AG10803 (cell line): Measurements from ENCODE around the gene RBM20.
A peak's percentile ranks its signal among the peaks of the same experiment; 100 is the strongest.

ENCODE experiments used
- DNase-seq: peaks from one replicate; pipeline ENCODE4 v3.0.0; 2010; ENCODE audit warnings: low read depth
- H3K4me3 ChIP-seq: 2 replicates; pipeline ENCODE4 v1.5.1; 2011; ENCODE audit warnings: mild to moderate bottlenecking, low read length, control low read depth
- TF ChIP-seq, protein P1 (sequence below): conservative IDR thresholded peaks from 2 replicates; pipeline ENCODE4 v1.5.1; 2011; ENCODE audit warnings: mild to moderate bottlenecking, low read length, control low read depth, inconsistent platforms

Gene RBM20

DNA sequence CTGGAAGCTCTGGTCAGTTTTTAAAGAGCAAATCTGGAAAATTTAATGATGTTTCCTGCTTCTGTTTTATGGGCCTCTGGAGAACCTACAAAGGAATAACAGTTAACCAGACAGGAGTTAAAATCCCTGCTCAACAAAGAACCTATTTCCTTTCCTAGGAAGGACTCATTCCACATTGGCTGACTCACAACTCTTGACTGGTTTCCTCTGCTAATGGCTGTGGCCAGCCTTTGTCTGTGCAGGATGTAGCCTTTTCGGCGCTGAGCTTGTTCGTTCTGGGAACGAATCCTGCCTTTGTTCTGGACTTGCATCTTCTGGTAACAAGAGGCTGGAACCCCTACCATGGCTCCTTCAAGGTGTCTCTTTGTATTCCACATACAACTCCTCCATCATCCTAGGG is 114.8 kb downstream of the RBM20 start:
- TF ChIP-seq, protein P1, sequence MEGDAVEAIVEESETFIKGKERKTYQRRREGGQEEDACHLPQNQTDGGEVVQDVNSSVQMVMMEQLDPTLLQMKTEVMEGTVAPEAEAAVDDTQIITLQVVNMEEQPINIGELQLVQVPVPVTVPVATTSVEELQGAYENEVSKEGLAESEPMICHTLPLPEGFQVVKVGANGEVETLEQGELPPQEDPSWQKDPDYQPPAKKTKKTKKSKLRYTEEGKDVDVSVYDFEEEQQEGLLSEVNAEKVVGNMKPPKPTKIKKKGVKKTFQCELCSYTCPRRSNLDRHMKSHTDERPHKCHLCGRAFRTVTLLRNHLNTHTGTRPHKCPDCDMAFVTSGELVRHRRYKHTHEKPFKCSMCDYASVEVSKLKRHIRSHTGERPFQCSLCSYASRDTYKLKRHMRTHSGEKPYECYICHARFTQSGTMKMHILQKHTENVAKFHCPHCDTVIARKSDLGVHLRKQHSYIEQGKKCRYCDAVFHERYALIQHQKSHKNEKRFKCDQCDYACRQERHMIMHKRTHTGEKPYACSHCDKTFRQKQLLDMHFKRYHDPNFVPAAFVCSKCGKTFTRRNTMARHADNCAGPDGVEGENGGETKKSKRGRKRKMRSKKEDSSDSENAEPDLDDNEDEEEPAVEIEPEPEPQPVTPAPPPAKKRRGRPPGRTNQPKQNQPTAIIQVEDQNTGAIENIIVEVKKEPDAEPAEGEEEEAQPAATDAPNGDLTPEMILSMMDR, result no peak
- peak; percentile 44 for DNase-seq
- H3K4me3 ChIP-seq, result no peak overlapping the region

- TF ChIP-seq, protein P1, result no peak
- H3K4me3 ChIP-seq, result no peak overlapping the region
- DNase-seq, result no peak
These were observed 115.4 kb downstream of the RBM20 start for GRCh38 chr10:110759523-110759922.

GRCh38 chr10:110762109-110762848 is 118.1 kb downstream of the RBM20 start:
- TF ChIP-seq, protein P1, result no peak
- no peak overlapping the region for H3K4me3 ChIP-seq
- no peak for DNase-seq

- H3K4me3 ChIP-seq, result no peak overlapping the region
- DNase-seq, result no peak
- TF ChIP-seq, protein P1, result no peak
These were observed 118.7 kb downstream of the RBM20 start for GRCh38 chr10:110762849-110763211.

DNA sequence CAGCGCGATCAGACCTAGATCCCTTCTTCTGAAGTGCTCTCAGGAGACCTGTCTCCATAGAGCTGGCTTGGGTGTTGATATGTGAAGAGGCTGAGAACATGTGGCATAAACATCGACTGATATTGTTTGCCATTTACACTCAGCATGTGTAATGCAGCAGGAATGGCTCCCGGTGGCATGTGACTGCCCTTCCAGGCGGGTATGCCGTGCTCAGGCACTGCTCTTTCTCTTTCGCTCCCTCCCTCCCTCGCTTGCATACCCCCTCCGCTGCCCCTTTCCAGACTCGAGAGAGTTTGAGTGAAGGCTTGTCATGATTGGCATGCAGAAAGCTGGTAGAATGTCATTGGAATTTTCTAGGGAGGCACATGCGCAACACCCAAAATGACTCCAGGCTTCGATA is 120.2 kb downstream of the RBM20 start:
- H3K4me3 ChIP-seq, result no peak overlapping the region
- TF ChIP-seq, protein P1, result no peak
- DNase-seq, result no peak

DNA sequence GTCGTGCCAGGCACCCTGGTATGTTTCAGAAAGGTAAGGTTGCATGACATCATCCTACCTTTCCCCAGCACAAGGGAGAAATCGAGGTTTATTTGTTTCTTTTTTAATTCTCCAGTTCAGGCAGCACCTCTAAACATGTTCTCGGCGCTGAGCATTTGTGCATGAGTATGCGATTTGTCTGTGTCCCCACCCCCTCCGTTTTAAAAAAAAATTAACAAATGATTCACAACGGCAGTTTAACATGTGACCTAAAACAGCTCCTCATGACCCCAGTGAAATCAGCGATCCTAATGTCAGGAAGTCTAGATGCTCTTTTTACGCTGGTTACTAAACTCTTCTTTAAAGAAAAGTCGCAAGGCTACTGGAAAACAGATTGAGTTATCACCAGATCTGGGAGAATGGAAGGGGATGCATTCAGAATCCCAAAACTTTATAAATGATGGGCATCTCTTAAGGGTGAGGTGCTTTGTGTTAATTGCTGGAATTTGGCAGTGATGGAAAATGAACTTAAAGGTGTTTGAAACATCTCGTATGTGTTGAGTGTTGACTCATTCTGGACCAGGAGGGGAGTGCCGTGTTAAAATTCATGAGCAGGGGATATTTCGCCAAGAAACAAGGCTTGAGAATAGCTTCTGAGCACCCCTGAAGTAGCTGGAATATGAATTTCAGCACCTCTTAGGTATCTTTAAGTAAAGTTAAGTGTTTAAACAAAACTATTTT is 120.8 kb downstream of the RBM20 start:
- H3K4me3 ChIP-seq, result no peak overlapping the region
- TF ChIP-seq, protein P1, result no peak
- DNase-seq, result no peak
